ENCODE measurements around the gene UVRAG. TPM values are rescaled to one million over a fixed set of nuclear protein-coding genes. Genes with fewer than 3 reads are reported as not detected.
"Not testable (repeated sequence)": the region's sequence is repeated elsewhere in the genome, so short reads cannot be mapped to it uniquely, and the experiment has no call there.

UVRAG gene
- total RNA-seq, 4 donors from 2014 or later: 27.1 to 35.9 (median 31.0) TPM

- no peak overlapping the region for H3K27ac ChIP-seq
- 92 to 97% methylated on average over 3 of the region's 3 CpGs for WGBS, 2 donors
- TF ChIP-seq CTCF (IDR thresholded peaks at IDR 0.05) (no peak), POLR2A (IDR thresholded peaks at IDR 0.05) (no peak)
- no peaks in the 10 kb centered on the region for H3K36me3 ChIP-seq
- no peak for DNase-seq
- no peaks in the 10 kb centered on the region for H3K4me1 ChIP-seq
- no peak overlapping the region for H3K4me3 ChIP-seq (replicated peaks in 1 of 3)
- no peaks in the 10 kb centered on the region for H3K27me3 ChIP-seq
- intact Hi-C loops (cut with DNase I): no loop called here
- H3K9me3 ChIP-seq: no peaks in the 10 kb centered on the region
Measured at GRCh38 chr11:76054330-76054729, 239.3 kb downstream of the UVRAG start.

GRCh38 chr11:76056876-76057275 lies 241.9 kb downstream of the UVRAG start:
- 96 to 97% methylated on average over 1 of the region's 1 CpG for WGBS, 2 donors
- Histone ChIP-seq H3K9me3 (no peaks in the 10 kb centered on the region), H3K36me3 (no peaks in the 10 kb centered on the region), H3K27ac (no peak overlapping the region), H3K4me3 (replicated peaks in 1 of 3) (no peak overlapping the region), H3K27me3 (no peaks in the 10 kb centered on the region), H3K4me1 (no peaks in the 10 kb centered on the region)
- no peak for TF ChIP-seq POLR2A (IDR thresholded peaks at IDR 0.05)
- TF ChIP-seq CTCF (IDR thresholded peaks at IDR 0.05): no peak
- intact Hi-C loops (cut with DNase I): no loop called here
- no peak for DNase-seq

GRCh38 chr11:76060475-76061036 lies 245.5 kb downstream of the UVRAG start:
- intact Hi-C loops (cut with DNase I); H3K4me1 ChIP-seq: not testable (repeated sequence)

GRCh38 chr11:76062733-76063132 lies 247.7 kb downstream of the UVRAG start:
- 92 to 94% methylated on average over 6 of the region's 6 CpGs for WGBS, 2 donors
- TF ChIP-seq CTCF (IDR thresholded peaks at IDR 0.05) (no peak), POLR2A (IDR thresholded peaks at IDR 0.05) (no peak)

More at GRCh38 chr11:76060475-76061036, 245.5 kb downstream of the UVRAG start:
- WGBS, 2 donors: 100% methylated on average over 15 to 33 of the region's 35 CpGs
- not testable (repeated sequence) for H3K27me3 ChIP-seq; H3K36me3 ChIP-seq; H3K27ac ChIP-seq; H3K4me3 ChIP-seq (replicated peaks in 1 of 3); H3K9me3 ChIP-seq; DNase-seq

GRCh38 chr11:76064192-76064591 lies 249.2 kb downstream of the UVRAG start:
- Histone ChIP-seq H3K27me3 (no peaks in the 10 kb centered on the region), H3K36me3 (no peaks in the 10 kb centered on the region), H3K9me3 (no peaks in the 10 kb centered on the region), H3K27ac (no peak overlapping the region), H3K4me1 (peaks cover 7 to 17% of the 10 kb centered on the region in 2 donors), H3K4me3 (replicated peaks in 1 of 3) (no peak overlapping the region)
- 86 to 92% methylated on average over 3 of the region's 3 CpGs for WGBS, 2 donors
- no peak for TF ChIP-seq POLR2A (IDR thresholded peaks at IDR 0.05)
- TF ChIP-seq CTCF (IDR thresholded peaks at IDR 0.05): no peak
- DNase-seq: no peak
- intact Hi-C loops (cut with DNase I): no loop called here

More at GRCh38 chr11:76062733-76063132, 247.7 kb downstream of the UVRAG start:
- H3K9me3 ChIP-seq: no peaks in the 10 kb centered on the region
- DNase-seq: no peak
- peaks cover 0 to 2% of the 10 kb centered on the region in 2 donors for H3K4me1 ChIP-seq
- no peak overlapping the region for H3K4me3 ChIP-seq (replicated peaks in 1 of 3)
- H3K27me3 ChIP-seq: no peaks in the 10 kb centered on the region
- H3K27ac ChIP-seq: no peak overlapping the region
- H3K36me3 ChIP-seq: no peaks in the 10 kb centered on the region
- intact Hi-C loops (cut with DNase I): no loop called here
